ENCODE data around the gene FXYD2.

The FXYD2 gene

GRCh38 chr11:117849781-117850414 is 25.4 kb upstream of the FXYD2 start:
- H3K4me3 ChIP-seq (ENCODE audit: low read depth, low read length), result no peak overlapping the region
- no peak for TF ChIP-seq CTCF (IDR thresholded peaks at IDR 0.05; ENCODE audit: borderline replicate concordance, insufficient read depth, low read depth, low read length)

- TF ChIP-seq CTCF (IDR thresholded peaks at IDR 0.05; ENCODE audit: borderline replicate concordance, insufficient read depth, low read depth, low read length), result peak; percentile 94
- no peak overlapping the region for H3K4me3 ChIP-seq (ENCODE audit: low read depth, low read length)
Observed at GRCh38 chr11:117843666-117844484, 19.3 kb upstream of the FXYD2 start.

- no peak overlapping the region for H3K4me3 ChIP-seq (ENCODE audit: low read depth, low read length)
- no peak for TF ChIP-seq CTCF (IDR thresholded peaks at IDR 0.05; ENCODE audit: borderline replicate concordance, insufficient read depth, low read depth, low read length)
Observed at GRCh38 chr11:117842131-117842941, 17.8 kb upstream of the FXYD2 start.

GRCh38 chr11:117841551-117842031 is 17.0 kb upstream of the FXYD2 start:
- no peak overlapping the region for H3K4me3 ChIP-seq (ENCODE audit: low read depth, low read length)

GRCh38 chr11:117840881-117841550 is 16.5 kb upstream of the FXYD2 start:
- H3K4me3 ChIP-seq (ENCODE audit: low read depth, low read length), result no peak overlapping the region
- TF ChIP-seq CTCF (IDR thresholded peaks at IDR 0.05; ENCODE audit: borderline replicate concordance, insufficient read depth, low read depth, low read length), result no peak

More at GRCh38 chr11:117841551-117842031, 17.0 kb upstream of the FXYD2 start:
- no peak for TF ChIP-seq CTCF (IDR thresholded peaks at IDR 0.05; ENCODE audit: borderline replicate concordance, insufficient read depth, low read depth, low read length)

- TF ChIP-seq CTCF (IDR thresholded peaks at IDR 0.05; ENCODE audit: borderline replicate concordance, insufficient read depth, low read depth, low read length), result no peak
- no peak overlapping the region for H3K4me3 ChIP-seq (ENCODE audit: low read depth, low read length)
Observed at GRCh38 chr11:117839936-117840813, 15.6 kb upstream of the FXYD2 start.
